Germinal center (tissue), 1 donor: ENCODE results near the gene TENM4.

ENCODE experiments used
- DNase-seq: peaks from one replicate; pipeline ENCODE4 v3.0.0; 2012; ENCODE audit warnings: mixed read lengths, low spot score

The TENM4 gene

GRCh38 chr11:79418241-79418640, 22.6 kb downstream of the TENM4 start:
- no peak for DNase-seq

GRCh38 chr11:79417069-79417920, 23.5 kb downstream of the TENM4 start:
- no peak for DNase-seq

GRCh38 chr11:79415912-79416311, 24.9 kb downstream of the TENM4 start:
- no peak for DNase-seq

- no peak for DNase-seq
Observed at GRCh38 chr11:79415411-79415810, 25.4 kb downstream of the TENM4 start.

- no peak for DNase-seq
Observed at GRCh38 chr11:79414644-79415317, 26.0 kb downstream of the TENM4 start.

GRCh38 chr11:79414041-79414440, 26.8 kb downstream of the TENM4 start:
- DNase-seq: no peak

GRCh38 chr11:79413268-79413667, 27.6 kb downstream of the TENM4 start:
- no peak for DNase-seq

- DNase-seq: no peak
Observed at GRCh38 chr11:79412761-79413160, 28.1 kb downstream of the TENM4 start.

GRCh38 chr11:79409330-79409729, 31.5 kb downstream of the TENM4 start:
- no peak for DNase-seq

- DNase-seq: peak; percentile 48
Observed at GRCh38 chr11:79406376-79406775, 34.5 kb downstream of the TENM4 start.

GRCh38 chr11:79404806-79405205, 36.0 kb downstream of the TENM4 start:
- no peak for DNase-seq

GRCh38 chr11:79404325-79404724, 36.5 kb downstream of the TENM4 start:
- no peak for DNase-seq

GRCh38 chr11:79403839-79404238, 37.0 kb downstream of the TENM4 start:
- no peak for DNase-seq

- no peak for DNase-seq
Observed at GRCh38 chr11:79402912-79403311, 37.9 kb downstream of the TENM4 start.

- peak; percentile 14 for DNase-seq
Observed at GRCh38 chr11:79400717-79401330, 40.0 kb downstream of the TENM4 start.

- no peak for DNase-seq
Observed at GRCh38 chr11:79400206-79400605, 40.6 kb downstream of the TENM4 start.

- DNase-seq: no peak
Observed at GRCh38 chr11:79397252-79397651, 43.6 kb downstream of the TENM4 start.

- no peak for DNase-seq
Observed at GRCh38 chr11:79396674-79397073, 44.2 kb downstream of the TENM4 start.

GRCh38 chr11:79396001-79396400, 44.8 kb downstream of the TENM4 start:
- no peak for DNase-seq

GRCh38 chr11:79393362-79394043, 47.3 kb downstream of the TENM4 start:
- DNase-seq: no peak

GRCh38 chr11:79392161-79392560, 48.7 kb downstream of the TENM4 start:
- DNase-seq: no peak

- no peak for DNase-seq
Observed at GRCh38 chr11:79390923-79391322, 49.9 kb downstream of the TENM4 start.
